HepG2 (cell line): ENCODE data around the gene PODN. TPM values are rescaled to one million over a fixed set of nuclear protein-coding genes. Genes with fewer than 3 reads are reported as not detected.
A peak's percentile ranks its signal among the peaks of the same experiment; 100 is the strongest.

Source experiments
- CBX5 ChIP-seq: sonication (generic); formaldehyde crosslinking; IDR thresholded peaks from 2 replicates; pipeline ENCODE4 v1.4.0; 2020; ENCODE audit warnings: missing genetic modification reagents, borderline replicate concordance
- GPN1 ChIP-seq: sonication (generic); formaldehyde crosslinking; IDR thresholded peaks from 2 replicates; pipeline ENCODE4 v1.5.1; 2020; ENCODE audit warnings: missing genetic modification reagents, borderline replicate concordance
- ISL2 ChIP-seq: sonication (generic); formaldehyde crosslinking; IDR thresholded peaks from 2 replicates; pipeline ENCODE4 v1.5.0; 2020; ENCODE audit warnings: missing genetic modification reagents
- KDM2A ChIP-seq: sonication (generic); formaldehyde crosslinking; IDR thresholded peaks from 2 replicates; pipeline ENCODE4 v1.4.0; 2020; ENCODE audit warnings: low read depth, missing genetic modification reagents, borderline replicate concordance
- KLF6 ChIP-seq: IDR thresholded peaks from 2 replicates; pipeline ENCODE4 v1.8.0; 2016; ENCODE audit warnings: missing biosample characterization, missing genetic modification reagents
- KLF9 ChIP-seq: IDR thresholded peaks from 2 replicates; pipeline ENCODE4 v1.6.1; 2016; ENCODE audit warnings: low read depth
- MED1 ChIP-seq: sonication (generic); formaldehyde crosslinking; IDR thresholded peaks from 2 replicates; pipeline ENCODE4 v1.4.0; 2020; ENCODE audit warnings: missing genetic modification reagents
- MEIS2 ChIP-seq: sonication (generic); formaldehyde crosslinking; IDR thresholded peaks from 2 replicates; pipeline ENCODE4 v1.9.0; 2021; ENCODE audit warnings: mild to moderate bottlenecking, missing genetic modification reagents
- MXD4 ChIP-seq: IDR thresholded peaks from 2 replicates; pipeline ENCODE4 v1.6.1; 2016; ENCODE audit warnings: mild to moderate bottlenecking, missing biosample characterization, missing genetic modification reagents
- PAX8 ChIP-seq: sonication (generic); formaldehyde crosslinking; IDR thresholded peaks from 2 replicates; pipeline ENCODE4 v1.8.0; 2022; ENCODE audit warnings: mild to moderate bottlenecking, missing genetic modification reagents, borderline replicate concordance
- RFXAP ChIP-seq: sonication (generic); formaldehyde crosslinking; IDR thresholded peaks from 2 replicates; pipeline ENCODE4 v1.4.0; 2020; ENCODE audit warnings: missing genetic modification reagents, borderline replicate concordance
- SOX13 ChIP-seq, 3 experiments: fragments of 450-650 bp in 1 of 3; sonication (generic) in 1 of 3; formaldehyde crosslinking in 1 of 3; IDR thresholded peaks in 2 of 3; conservative IDR thresholded peaks in 1 of 3; 2 replicates each; pipeline versions ENCODE4 v1.5.0 to v1.6.1; 2016 to 2020; ENCODE audit warnings: antibody characterized with exemption in 1 of 3, mild to moderate bottlenecking in 1 of 3, missing compliant biosample characterization in 1 of 3, missing genetic modification reagents in 1 of 3, moderate library complexity in 1 of 3
- SOX6 ChIP-seq, 2 experiments: fragments of 450-650 bp in 1 of 2; sonication (generic) in 1 of 2; formaldehyde crosslinking in 1 of 2; IDR thresholded peaks; 2 replicates each; pipeline versions ENCODE4 v1.4.0 to v1.6.1; 2017 to 2020; ENCODE audit warnings: antibody characterized with exemption in 1 of 2, mild to moderate bottlenecking in 1 of 2, missing genetic modification reagents in 1 of 2
- SP1 ChIP-seq, 2 experiments: fragments of 450-650 bp in 1 of 2; sonication (generic) in 1 of 2; formaldehyde crosslinking in 1 of 2; IDR thresholded peaks; 2 replicates each; pipeline versions ENCODE4 v1.4.0 to v1.6.1; 2016 to 2020; ENCODE audit warnings: missing genetic modification reagents in 1 of 2
- ZFAT ChIP-seq: sonication (generic); formaldehyde crosslinking; conservative IDR thresholded peaks from 2 replicates; pipeline ENCODE4 v1.8.1; 2023; ENCODE audit warnings: missing genetic modification reagents, inconsistent platforms
- ZNF720 ChIP-seq: sonication (generic); formaldehyde crosslinking; IDR thresholded peaks from 2 replicates; pipeline ENCODE4 v1.4.0; 2020; ENCODE audit warnings: missing genetic modification reagents
- ZNF781 ChIP-seq: sonication (generic); formaldehyde crosslinking; IDR thresholded peaks from 2 replicates; pipeline ENCODE4 v1.5.1; 2020; ENCODE audit warnings: borderline replicate concordance, mild to moderate bottlenecking, missing genetic modification reagents; ENCODE audit errors: not compliant biosample characterization
- ZSCAN22 ChIP-seq: sonication (generic); formaldehyde crosslinking; IDR thresholded peaks from 2 replicates; pipeline ENCODE4 v1.4.0; 2020; ENCODE audit warnings: mild to moderate bottlenecking, missing genetic modification reagents
- polyA plus RNA-seq, 8 experiments: library from polyadenylated mRNA; depleted of rRNA in 3 of 8; stranded (reverse) in 7 of 8; unstranded in 1 of 8; fragments of >200 nt; fragmentation: Illumina TruSeq in 4 of 8; extraction: Trizol in 4 of 8; gene quantifications; 2 replicates each; pipeline versions ENCODE4 v1.2.1 to v1.2.3, GENCODE V29; 2011 to 2016; ENCODE audit warnings: low read depth in 4 of 8, missing spikeins in 1 of 8, mixed read lengths in 1 of 8; ENCODE audit not compliant: insufficient read depth in 1 of 8
- total RNA-seq, 5 experiments: library from RNA; depleted of rRNA; stranded (reverse); fragments of >200 nt; fragmentation: Illumina TruSeq; extraction: Trizol; gene quantifications; 2 replicates each; pipeline ENCODE4 v1.2.3, GENCODE V29; 2016; ENCODE audit warnings: low read depth in 1 of 5
- TF ChIP-seq, protein P1 (sequence below): sonication (generic); formaldehyde crosslinking; IDR thresholded peaks from 2 replicates; pipeline ENCODE4 v1.4.0; 2020; ENCODE audit warnings: missing genetic modification reagents, low read depth, mild to moderate bottlenecking, borderline replicate concordance
- TF ChIP-seq, protein P2 (sequence below): sonication (generic); formaldehyde crosslinking; IDR thresholded peaks from 2 replicates; pipeline ENCODE4 v1.8.1; 2022; ENCODE audit warnings: mild to moderate bottlenecking, missing genetic modification reagents
- TF ChIP-seq, protein P3 (sequence below): sonication (generic); formaldehyde crosslinking; IDR thresholded peaks from 2 replicates; pipeline ENCODE4 v1.4.0; 2020; ENCODE audit warnings: missing genetic modification reagents

Gene PODN
- total and polyA plus RNA-seq, 2 of the 13 experiments (the other 11 are each of a cell fraction or from before 2014, with no cell fraction given): 0.13 TPM; not detected in 1

DNA sequence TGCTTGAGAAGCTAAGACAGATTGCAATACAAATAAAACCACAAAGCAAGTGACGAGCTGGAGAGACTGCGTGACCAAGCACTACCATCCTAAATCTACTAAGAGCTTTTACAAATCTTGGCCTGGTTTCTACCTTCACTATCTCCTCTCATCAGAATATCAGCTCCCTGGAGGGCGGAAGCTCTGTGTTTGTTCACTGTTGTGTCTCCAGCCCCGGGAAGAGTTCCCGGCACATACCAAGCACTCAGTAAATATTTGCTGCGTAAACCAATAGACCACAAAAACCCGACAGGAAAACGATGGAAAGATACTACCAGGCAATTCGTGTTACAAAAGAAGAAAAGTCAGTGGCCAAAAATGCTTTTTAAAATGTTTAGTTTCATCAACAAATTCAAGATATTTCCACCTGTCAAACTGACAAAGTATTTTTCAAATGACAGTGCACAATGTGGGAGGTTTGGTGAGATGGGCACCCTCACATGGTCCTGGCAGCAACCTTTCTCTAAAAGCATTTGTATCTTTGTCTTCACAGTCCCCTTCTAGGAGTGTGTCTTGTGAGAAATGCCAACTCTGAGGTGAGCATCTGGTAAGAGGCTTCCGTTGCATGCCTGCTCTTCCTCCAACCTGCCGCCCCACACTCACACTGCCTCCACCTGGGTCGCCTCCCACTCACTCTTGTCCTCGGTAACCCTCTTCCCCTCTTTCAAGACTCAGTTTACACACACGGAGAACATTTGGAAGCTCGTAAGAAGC lies 45.7 kb downstream of the PODN start (continued):
- TF ChIP-seq, protein P1, sequence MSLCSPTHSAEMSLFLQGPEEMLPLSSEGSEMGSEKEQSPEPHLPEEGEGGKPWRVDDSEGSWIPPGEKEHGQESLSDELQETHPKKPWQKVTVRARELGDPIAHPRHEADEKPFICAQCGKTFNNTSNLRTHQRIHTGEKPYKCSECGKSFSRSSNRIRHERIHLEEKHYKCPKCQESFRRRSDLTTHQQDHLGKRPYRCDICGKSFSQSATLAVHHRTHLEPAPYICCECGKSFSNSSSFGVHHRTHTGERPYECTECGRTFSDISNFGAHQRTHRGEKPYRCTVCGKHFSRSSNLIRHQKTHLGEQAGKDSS (CRISPR knock-in tag): no peak
- peak; percentile 65; the same call in 1 of the 2 replicates for TF ChIP-seq MXD4 (CRISPR knock-in tag)
- no peak for TF ChIP-seq ZSCAN22 (CRISPR knock-in tag)
- no peak for TF ChIP-seq GPN1
- peak; percentile 71; the same call in 1 of the 2 replicates for TF ChIP-seq MEIS2 (CRISPR knock-in tag)
- no peak for TF ChIP-seq SP1 (IDR thresholded peaks at IDR 0.05)
- no peak for TF ChIP-seq SP1 (CRISPR knock-in tag; IDR thresholded peaks at IDR 0.05)
- TF ChIP-seq ZNF720 (CRISPR knock-in tag): no peak
- TF ChIP-seq, protein P2, sequence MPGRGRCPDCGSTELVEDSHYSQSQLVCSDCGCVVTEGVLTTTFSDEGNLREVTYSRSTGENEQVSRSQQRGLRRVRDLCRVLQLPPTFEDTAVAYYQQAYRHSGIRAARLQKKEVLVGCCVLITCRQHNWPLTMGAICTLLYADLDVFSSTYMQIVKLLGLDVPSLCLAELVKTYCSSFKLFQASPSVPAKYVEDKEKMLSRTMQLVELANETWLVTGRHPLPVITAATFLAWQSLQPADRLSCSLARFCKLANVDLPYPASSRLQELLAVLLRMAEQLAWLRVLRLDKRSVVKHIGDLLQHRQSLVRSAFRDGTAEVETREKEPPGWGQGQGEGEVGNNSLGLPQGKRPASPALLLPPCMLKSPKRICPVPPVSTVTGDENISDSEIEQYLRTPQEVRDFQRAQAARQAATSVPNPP (CRISPR knock-in tag): peak; percentile 79; the same call in 1 of the 2 replicates
- TF ChIP-seq KDM2A (CRISPR knock-in tag): peak; percentile 62
- TF ChIP-seq CBX5 (CRISPR knock-in tag): 0 out of 2 replicates have a peak, but pooled peaks have one; percentile 65
- TF ChIP-seq ZFAT (CRISPR knock-in tag): no peak
- peak; percentile 62; the same call in 1 of the 2 replicates for TF ChIP-seq SOX13 (IDR thresholded peaks at IDR 0.05)
- peak in 1 of 2 experiments; percentile 93; a peak in 2 of 4 replicates for TF ChIP-seq SOX13 (CRISPR knock-in tag; conservative IDR thresholded peaks at IDR 0.05 in 1 of 2, IDR thresholded peaks at IDR 0.05 in 1 of 2)
- no peak for TF ChIP-seq PAX8 (CRISPR knock-in tag)
- TF ChIP-seq MED1 (CRISPR knock-in tag): peak; percentile 94
- TF ChIP-seq ZNF781 (CRISPR knock-in tag): peak; percentile 80
- 0 out of 2 replicates have a peak, but pooled peaks have one; percentile 24 for TF ChIP-seq RFXAP
- 0 out of 2 replicates have a peak, but pooled peaks have one; percentile 60 for TF ChIP-seq KLF9
- TF ChIP-seq KLF6 (CRISPR knock-in tag): peak; percentile 62; the same call in 1 of the 2 replicates
- no peak for TF ChIP-seq SOX6 (IDR thresholded peaks at IDR 0.05)
- TF ChIP-seq SOX6 (CRISPR knock-in tag; IDR thresholded peaks at IDR 0.05): peak; percentile 92
- peak; percentile 93 for TF ChIP-seq ISL2 (CRISPR knock-in tag)
- TF ChIP-seq, protein P3, sequence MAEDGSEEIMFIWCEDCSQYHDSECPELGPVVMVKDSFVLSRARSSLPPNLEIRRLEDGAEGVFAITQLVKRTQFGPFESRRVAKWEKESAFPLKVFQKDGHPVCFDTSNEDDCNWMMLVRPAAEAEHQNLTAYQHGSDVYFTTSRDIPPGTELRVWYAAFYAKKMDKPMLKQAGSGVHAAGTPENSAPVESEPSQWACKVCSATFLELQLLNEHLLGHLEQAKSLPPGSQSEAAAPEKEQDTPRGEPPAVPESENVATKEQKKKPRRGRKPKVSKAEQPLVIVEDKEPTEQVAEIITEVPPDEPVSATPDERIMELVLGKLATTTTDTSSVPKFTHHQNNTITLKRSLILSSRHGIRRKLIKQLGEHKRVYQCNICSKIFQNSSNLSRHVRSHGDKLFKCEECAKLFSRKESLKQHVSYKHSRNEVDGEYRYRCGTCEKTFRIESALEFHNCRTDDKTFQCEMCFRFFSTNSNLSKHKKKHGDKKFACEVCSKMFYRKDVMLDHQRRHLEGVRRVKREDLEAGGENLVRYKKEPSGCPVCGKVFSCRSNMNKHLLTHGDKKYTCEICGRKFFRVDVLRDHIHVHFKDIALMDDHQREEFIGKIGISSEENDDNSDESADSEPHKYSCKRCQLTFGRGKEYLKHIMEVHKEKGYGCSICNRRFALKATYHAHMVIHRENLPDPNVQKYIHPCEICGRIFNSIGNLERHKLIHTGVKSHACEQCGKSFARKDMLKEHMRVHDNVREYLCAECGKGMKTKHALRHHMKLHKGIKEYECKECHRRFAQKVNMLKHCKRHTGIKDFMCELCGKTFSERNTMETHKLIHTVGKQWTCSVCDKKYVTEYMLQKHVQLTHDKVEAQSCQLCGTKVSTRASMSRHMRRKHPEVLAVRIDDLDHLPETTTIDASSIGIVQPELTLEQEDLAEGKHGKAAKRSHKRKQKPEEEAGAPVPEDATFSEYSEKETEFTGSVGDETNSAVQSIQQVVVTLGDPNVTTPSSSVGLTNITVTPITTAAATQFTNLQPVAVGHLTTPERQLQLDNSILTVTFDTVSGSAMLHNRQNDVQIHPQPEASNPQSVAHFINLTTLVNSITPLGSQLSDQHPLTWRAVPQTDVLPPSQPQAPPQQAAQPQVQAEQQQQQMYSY (CRISPR knock-in tag): no peak
